Omental fat pad (tissue), 4 donors: ENCODE data around the gene MYOC. TPM values are rescaled to one million over a fixed set of nuclear protein-coding genes. Genes with fewer than 3 reads are reported as not detected.
"Not testable (repeated sequence)": the region's sequence is repeated elsewhere in the genome, so short reads cannot be mapped to it uniquely, and the experiment has no call there.

Experiments used
- ATAC-seq: fragments of 150-250 bp; one replicate; pipeline ENCODE4 v1.9.1; 2016; ENCODE audit warnings: mild to moderate bottlenecking, moderate library complexity; ENCODE audit not compliant: low FRiP score
- DNase-seq: peaks from one replicate; pipeline ENCODE4 v3.0.0-alpha.2; 2019; ENCODE audit warnings: low spot score
- CTCF ChIP-seq, 3 donors: fragments of 450-650 bp; IDR thresholded peaks; one replicate each; pipeline ENCODE4 v1.5.1; 2016 to 2017; ENCODE audit warnings: antibody characterized with exemption in 3 of 3, mild to moderate bottlenecking in 3 of 3, moderate library complexity in 2 of 3
- total RNA-seq, 4 donors: library from RNA; depleted of rRNA; stranded (reverse); fragments of >200 nt; gene quantifications; one replicate each; pipeline ENCODE4 v1.1.0, GENCODE V29; 2016

MYOC gene
- 10 to 100 TPM in 3 of 4 donors, 1 to 10 TPM in 1; 4.9 to 93.0 (median 19.8) TPM for total RNA-seq

- TF ChIP-seq CTCF (IDR thresholded peaks at IDR 0.05): no peak
- DNase-seq (no peak), ATAC-seq (no peak)
Measured at GRCh38 chr1:171652234-171652822, at the start of gene MYOC. Gene MYOC, minus strand, starts transcription at chr1:171652688. Its CDS starts 77 bp downstream, at chr1:171652611.

GRCh38 chr1:171699531-171699930 is 47.0 kb upstream of the MYOC start:
- no peak for TF ChIP-seq CTCF (IDR thresholded peaks at IDR 0.05)
- DNase-seq (no peak), ATAC-seq (no peak)

- not testable (repeated sequence) for ATAC-seq, DNase-seq
Measured at GRCh38 chr1:171695772-171696171, 43.3 kb upstream of the MYOC start.

- not testable (repeated sequence) for ATAC-seq, DNase-seq
Measured at GRCh38 chr1:171693541-171693940, 41.1 kb upstream of the MYOC start.

- TF ChIP-seq CTCF (IDR thresholded peaks at IDR 0.05): no peak
- DNase-seq: no peak
Measured at GRCh38 chr1:171683870-171684269, 31.4 kb upstream of the MYOC start.

GRCh38 chr1:171680339-171680738 is 27.9 kb upstream of the MYOC start:
- ATAC-seq (no peak), DNase-seq (no peak)
- no peak for TF ChIP-seq CTCF (IDR thresholded peaks at IDR 0.05)

More at GRCh38 chr1:171683870-171684269, 31.4 kb upstream of the MYOC start:
- no peak for ATAC-seq

- DNase-seq: no peak
- no peak for TF ChIP-seq CTCF (IDR thresholded peaks at IDR 0.05)
- no peak for ATAC-seq
Measured at GRCh38 chr1:171676823-171677222, 24.3 kb upstream of the MYOC start.

GRCh38 chr1:171674431-171675405 is 22.2 kb upstream of the MYOC start:
- no peak for TF ChIP-seq CTCF (IDR thresholded peaks at IDR 0.05)
- no peak for DNase-seq
- ATAC-seq: no peak
